ENCODE data around the gene FOCAD.
"Not testable (repeated sequence)": the region's sequence is repeated elsewhere in the genome, so short reads cannot be mapped to it uniquely, and the experiment has no call there.

The FOCAD gene

DNA sequence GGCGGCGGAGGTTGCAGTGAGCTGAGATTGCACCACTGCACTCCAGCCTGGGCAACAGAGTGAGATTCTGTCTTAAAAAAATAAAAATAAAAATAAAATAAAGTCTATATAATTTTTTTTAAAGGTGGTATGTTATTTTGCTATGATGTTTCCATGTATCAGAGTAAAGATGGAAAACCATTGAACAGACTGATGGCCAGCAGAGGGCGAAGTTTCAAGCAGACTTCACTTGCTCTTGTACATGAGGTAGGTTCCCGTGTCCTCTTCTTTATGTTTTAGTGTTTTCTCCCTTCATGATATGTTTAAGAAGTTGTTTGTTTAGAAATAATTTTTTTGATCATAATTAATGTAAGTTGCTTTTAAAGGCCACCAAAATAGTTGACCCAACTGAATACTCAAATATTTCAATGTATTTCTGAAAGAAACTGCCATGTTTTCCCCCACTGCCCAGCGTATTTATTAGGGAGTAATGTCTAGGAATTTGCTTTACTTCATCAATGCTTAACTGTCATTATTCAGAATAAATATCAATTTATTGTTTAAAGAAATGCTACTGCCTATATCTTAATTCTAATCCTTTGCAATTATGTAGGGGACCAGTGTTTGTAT, 201.0 kb downstream of the FOCAD start:
- DNase-seq: peak in 1 of 2 donors; percentile 6

DNA sequence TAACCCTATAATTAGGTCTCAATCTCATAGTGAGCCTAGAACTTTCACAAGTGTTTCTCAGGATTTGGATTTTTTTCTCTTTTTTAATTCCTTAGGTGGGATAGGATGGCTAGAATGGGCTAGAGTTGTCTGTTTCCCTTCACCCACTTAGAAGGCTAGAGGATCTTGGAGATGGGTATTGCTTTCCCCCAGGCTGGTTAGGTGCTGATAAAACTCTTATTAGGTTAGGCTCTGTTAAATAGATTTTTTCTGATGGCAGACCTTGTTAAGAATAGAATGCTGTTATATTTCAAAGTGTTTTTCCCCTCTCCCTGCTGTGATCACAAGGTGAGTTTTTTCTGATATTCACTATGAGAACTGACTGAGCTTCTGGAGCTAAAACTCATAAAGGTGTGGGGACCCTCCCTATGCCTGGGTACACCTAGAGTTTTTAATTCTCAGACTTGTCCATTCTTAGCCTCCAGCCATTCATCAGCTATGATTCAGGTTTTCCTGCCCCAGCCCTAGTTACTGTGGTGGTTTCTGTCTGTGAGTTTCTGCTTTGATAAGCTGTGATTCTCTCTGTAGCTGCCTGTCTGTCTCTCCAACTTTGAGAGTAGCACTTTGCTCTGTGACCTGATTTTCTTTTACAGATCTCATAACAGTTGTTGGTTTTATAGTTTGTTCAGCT, 215.0 kb downstream of the FOCAD start:
- no peak for DNase-seq

DNA sequence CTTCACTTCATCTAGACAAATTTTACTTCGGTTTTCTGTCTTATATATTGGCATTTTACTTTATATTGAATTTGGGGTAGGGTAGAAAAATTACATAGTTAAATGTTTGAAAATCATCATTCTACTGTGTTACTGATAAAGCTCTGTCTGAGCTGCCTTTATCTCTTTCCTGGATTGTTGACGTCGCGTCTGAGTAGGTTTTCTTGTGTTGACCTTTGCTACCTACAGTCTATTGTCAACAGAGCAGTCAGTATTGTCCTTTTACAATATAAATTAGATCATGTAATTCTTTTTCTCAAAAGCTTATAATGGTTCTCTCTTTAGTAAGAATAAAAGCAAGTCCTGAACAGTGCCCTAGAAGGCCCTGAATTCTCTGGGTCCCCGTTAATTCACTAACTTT, 219.2 kb downstream of the FOCAD start:
- DNase-seq: no peak

DNA sequence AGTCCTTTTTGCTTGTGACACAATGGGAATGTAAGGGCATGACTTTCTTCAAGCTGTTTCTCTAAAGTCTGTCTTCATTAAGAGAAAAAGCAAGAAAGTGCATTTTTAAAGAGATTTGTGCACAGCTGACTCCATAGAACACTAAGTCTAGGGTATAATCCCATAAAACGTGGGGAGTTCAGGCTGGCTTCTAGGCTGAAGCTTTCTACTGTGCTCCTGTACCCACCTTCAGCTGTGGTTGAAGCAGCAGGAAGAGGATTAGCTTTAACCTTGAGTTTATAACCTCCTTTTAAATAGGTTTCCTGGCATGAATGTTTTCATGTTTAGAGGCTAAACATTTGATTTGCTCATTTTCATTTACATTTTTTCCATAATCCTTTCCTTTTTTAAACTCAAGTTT, 220.9 kb downstream of the FOCAD start:
- no peak for DNase-seq

DNA sequence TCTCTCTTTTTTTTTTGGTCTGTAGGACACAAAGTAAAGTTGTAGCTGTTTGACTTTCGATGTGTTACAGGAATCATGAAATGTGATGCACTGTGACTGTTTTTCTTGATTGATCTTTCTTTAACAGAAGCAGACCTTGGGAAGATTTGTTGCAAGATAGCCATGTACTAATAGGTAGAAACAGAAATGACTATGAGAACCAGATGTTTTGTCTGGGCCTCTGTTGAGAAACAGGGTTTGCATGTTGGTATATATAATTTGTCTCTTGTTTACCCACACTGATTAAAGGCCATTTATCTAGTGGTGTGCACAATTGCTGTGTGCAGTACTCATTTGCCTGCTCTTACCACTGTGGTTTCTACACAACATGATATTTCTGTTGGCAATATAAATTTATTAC, 222.3 kb downstream of the FOCAD start:
- no peak for DNase-seq

DNA sequence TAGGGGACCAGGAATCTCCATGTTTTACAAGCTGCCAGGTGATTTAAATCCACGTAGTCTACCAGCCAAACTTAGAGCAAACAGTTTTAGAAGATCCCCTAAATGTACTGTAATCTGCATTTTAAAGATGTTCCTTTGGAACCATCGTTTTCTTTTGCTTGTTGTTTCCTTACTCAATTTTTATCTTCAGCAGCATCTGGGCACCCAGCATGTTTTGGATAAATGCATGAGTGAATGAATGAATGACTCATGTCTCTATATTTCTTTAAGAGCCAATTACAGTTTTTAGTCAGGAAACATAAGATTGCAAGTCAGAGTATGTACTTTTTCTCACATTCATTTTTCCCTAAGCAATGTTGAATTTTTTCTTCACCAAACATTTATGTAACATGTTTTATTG, 224.4 kb downstream of the FOCAD start:
- no peak for DNase-seq

DNA sequence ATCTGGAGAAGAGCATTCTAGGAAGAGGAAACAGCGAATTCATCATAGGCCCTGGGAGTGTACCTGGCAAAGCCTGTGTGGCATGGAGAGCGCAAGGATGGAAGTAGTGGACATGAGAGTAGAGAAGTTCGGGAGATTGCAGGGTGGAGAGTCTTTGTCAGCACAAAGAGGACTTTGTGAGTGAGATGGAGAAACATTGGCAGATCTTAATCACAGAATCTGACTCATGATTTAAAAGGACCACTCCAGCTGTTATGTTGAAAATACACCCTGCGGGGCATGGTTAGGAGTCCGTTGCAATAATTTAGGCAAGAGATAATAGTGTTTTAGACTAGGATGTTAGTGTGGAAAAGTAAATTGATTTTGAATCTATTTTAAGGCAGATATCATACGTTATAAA, 230.5 kb downstream of the FOCAD start:
- DNase-seq: no peak

DNA sequence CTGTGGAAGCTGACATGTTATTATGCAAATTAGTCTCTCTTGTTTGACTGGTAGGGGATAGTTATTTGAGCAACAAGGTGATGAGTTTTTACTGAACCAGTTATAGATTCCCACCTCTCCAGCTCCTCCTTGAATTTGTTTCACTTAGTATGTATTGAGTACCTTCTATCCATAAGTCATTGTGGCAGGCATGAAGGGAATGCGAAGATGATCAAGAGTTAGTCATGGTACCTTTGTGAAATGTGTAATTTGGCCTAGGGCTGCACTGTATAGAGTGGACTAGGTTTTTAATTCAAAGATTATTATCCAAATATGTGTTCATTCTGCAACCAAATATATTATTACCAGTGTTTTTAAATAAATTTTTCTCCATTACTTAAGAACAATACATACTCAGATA, 237.3 kb downstream of the FOCAD start:
- no peak for DNase-seq

DNA sequence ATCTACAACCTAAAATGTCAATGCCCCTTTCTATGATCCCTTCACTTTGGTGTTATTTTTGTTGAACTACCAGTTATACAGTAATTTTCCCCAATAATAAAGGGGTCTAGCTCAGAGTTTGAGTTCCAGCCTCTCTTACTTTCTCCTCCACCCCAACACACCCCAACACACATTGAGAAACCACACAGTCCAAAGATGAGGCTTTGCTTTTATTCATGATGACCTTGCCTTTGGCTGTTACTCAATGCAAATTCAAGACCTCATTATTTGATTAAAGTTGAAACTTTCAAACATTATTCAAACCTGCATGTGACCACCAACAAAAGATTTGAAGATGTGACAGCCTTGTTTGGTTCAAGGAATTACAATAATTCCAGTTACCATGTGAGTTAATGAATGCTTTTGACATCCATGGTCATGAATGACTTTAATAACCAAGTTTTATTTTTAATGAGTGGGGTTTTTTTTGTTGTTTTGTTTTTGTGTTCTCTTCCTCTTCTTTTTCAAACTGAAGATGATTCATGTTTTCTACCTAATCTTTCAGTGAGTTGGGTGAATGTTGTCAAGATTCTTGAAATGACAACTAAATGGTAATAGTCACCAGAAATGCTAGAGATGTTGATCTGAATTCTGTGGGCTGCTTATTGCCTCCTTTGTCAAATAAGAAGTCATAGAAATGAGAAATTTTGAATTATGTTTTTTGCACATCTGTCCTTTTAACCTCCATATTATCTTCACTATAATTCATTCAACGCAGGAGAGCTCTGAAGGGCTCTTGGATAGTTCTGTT, 241.4 kb downstream of the FOCAD start:
- no peak for DNase-seq

DNA sequence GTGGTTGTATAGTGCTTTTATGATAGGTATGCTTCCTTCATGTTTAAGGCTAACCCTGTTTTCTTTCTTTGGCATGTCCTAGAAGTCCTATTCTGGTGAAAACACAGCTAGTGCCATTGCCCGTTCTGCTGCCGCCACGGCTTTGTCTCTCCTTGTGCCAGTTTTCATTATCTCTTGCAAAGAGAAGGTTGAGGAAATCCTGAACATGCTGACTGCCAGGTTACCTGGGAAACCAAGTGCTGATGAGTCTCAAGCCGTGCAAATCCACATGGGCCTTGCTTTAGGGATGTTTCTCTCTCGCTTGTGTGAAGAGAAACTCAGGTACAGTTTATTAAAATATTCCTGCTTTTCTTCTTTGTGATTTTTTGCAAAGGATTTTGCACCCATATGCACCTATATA, 245.2 kb downstream of the FOCAD start:
- peak in 1 of 2 donors; percentile 21 for DNase-seq

DNA sequence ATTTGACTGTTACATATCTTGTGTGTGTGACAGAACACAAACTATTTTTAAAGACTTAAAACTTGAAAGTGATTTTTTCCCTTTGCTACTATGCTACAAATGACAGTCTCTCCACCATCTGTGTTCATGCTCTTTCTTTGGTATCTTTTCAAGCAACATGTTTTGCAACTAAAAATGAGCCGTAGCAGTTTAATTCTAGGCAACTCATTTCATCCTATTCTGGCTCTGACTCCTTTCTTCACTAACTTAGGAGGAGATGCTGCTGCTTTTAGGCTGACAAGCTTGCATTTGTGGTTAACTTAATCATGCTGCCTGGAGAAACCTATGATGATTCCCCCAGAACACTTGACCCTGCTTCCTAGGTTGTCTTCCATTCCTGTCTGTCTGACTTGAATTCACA, 246.8 kb downstream of the FOCAD start:
- DNase-seq: peak in 1 of 2 donors; percentile 57

DNA sequence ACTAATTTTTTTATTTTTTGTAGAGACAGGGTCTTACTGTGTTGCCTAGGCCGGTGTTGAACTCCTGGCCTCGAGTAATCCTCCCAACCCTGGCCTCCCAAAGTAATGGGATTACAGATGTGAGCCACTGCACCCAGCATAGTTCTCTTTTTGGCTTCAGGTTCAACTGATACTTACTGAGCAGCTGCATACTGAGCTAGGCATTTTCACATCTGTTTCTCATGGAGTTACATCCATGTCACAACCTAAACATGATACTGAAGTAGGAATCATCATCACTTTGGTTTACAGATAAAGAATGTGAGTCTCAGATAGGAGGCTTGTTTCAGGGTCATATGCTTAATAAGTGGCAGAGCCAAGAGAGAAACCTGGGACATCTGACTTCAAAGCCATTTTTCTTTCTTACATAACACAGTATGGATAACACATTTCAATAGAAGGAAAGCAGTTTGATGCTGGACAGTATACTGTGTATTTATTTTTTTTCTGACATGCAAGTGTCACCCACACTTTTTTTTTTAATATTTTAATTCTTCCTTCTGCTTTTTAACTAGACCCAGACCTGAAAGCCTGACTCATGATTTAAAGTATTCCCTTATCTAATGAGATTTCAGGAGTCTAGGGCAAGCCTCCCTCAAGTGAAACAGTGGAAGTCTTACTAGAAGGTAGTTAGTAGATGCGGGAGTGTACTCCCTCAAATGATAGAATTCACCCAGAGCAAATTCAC, 256.6 kb downstream of the FOCAD start:
- DNase-seq: no peak

DNA sequence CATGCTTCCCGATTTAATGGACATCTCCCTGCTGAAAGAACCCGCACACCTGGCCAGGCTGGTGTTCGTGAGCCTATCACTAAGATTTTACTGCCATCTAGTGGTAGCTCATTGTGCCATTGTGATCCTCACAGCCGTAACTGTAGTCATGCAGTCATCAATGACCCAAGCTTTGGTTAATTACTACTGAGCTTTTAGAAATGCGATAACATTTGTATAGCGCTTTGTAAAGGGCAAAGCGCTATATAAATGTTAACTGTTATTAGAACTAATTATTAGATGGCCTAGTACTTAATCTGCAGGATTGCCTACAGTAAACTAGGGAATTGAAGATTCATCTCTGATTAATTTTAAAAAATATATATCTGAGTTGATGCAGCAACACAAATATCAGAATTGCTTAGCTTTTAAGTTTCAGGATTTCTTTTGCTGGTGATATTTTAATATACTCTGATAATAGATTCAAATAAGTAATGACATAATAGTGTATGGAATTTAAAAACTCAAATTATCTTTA, 257.2 kb downstream of the FOCAD start:
- peak; percentile 13 to 66 for DNase-seq

DNA sequence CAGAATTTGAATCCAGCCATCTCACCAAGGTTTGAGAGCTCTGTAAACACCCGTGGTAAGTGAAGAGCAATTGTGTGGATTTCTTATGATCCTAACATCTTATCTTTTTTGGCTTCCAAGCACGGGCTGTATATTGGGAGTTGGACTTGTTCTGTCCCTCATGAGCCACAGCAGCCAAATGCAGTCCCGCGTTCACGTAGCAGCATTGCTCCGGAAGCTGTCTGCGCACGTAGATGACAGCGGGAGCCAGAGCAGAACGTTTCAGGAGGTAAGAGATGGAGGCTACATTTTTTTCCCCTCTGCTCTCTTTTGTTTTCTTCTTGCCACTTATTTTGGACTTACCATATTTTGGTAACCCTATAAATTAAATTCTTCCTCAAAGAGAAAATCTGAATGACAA, 260.4 kb downstream of the FOCAD start:
- DNase-seq: no peak

DNA sequence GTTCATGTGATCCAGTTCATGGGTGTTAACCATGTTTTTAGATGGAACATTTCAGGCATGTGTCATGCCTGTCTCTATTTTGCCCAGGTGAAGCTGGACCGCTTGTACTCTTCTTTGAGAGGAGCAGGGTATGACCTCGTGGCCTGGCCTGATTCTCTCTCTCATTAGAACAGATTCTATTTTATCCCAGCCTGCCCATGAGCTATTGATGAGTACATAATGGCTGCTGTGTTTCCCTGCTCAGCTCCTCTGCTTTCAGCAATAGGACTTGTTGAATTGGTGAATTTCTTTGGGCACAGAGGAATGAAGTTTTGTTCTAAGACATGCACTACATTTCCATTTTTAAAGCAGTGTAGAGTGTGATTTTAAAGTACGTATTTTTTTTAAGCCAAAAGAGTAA, 261.2 kb downstream of the FOCAD start:
- peak in 1 of 2 donors; percentile 8 for DNase-seq

DNA sequence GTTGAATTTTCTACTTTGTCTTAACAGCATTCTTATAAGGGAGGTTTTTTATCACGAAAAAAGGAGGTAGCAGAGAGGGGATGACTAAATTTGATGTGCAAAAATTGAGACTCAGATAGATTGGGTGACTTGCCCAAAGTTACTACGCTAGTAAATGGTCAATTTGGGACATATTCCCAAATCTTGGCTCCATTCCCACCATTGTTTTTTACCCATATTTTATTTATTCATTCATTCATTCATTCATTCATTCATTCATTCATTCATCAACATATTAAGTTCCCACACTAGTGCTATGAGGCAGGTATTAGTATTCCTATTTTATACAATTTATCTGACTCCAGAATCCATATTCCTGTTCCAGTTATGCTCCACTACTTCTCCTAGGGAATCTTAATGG, 261.8 kb downstream of the FOCAD start:
- DNase-seq: no peak

DNA sequence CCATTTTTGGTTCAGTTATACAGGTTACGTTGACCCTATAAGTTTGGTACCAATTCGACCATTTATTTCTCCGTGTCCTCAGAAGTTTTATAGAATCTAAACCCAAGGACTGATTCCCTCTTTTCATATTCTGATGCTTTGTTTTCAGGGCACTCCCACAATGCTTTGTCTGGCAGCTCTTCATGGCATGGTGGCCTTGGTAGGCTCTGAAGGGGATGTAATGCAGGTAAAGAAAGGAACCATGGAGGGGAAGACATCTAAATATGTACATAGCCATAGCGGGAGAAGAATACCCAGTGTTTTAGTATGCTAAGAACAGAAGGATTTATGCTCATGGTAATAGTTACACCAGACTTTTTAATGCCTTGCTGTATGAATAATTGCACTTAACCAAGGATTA, 264.6 kb downstream of the FOCAD start:
- no peak for DNase-seq

DNA sequence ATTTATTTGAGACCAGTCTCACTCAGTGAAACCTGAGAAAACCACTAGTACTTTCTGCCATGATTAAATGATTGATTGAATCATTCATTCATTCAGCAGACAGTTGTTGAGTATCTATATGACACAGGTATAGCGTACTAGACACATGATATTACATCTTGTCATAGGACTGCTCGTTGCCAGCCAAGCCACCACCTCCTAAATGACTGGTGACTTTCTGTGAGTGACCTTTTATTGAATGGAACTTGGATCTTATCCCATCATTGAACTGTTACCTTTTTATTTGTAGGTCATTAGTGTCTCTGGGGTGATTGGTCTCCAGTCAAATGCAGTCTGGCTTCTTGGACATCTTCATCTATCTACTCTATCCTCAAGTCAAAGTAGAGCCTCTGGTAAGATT, 266.6 kb downstream of the FOCAD start:
- no peak for DNase-seq

DNA sequence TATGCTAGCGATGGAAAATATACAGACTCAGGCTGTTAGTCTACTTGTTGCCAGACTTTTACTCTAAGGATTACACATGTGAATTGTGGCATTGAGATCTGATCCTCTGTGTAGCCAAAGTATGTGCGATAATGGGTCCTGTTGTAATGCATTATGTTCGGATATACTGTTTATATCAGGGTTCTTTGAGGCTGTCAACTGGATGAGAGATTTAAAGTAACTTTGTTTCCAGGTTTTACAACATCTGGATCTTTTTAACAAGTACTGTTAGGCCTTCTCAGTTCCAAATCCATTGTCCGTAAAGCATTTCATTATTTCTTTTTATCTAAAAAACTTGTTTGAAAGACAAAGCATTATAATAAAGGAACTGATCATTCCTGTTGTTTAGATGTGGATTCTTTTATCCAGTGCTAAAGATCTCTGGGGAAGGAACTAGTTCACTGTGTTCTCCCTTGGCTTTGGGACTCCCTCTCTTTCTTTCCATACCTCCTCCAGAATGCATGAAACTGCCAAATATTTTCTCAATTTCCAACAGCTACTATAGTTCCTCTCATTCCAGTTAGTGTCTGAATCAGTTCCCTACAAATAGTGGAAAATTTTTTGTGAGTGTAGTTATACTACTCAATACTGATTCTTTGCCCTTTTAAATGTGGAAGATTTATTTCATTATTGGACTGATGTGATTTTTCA, 278.6 kb downstream of the FOCAD start:
- DNase-seq: no peak

DNA sequence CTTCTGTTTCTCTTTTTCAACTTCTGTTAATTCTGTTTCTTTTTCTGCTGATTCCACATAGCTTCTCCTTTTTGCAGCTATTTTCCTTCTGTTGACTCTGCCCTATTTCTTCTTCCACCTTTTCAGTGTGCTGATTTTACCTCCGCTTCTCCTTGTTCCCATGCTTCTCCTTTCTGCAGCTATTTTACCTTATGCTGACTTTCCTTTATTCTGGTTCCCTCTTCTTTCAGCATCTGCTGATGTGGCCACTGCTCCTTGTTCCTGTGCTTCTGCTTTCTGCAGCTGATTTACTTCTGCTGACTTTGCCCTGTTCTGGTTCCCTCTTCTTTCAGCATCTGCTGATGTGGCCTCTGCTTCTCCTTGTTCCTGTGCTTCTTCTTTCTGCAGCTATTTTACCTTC, 288.6 kb downstream of the FOCAD start:
- no peak for DNase-seq

DNA sequence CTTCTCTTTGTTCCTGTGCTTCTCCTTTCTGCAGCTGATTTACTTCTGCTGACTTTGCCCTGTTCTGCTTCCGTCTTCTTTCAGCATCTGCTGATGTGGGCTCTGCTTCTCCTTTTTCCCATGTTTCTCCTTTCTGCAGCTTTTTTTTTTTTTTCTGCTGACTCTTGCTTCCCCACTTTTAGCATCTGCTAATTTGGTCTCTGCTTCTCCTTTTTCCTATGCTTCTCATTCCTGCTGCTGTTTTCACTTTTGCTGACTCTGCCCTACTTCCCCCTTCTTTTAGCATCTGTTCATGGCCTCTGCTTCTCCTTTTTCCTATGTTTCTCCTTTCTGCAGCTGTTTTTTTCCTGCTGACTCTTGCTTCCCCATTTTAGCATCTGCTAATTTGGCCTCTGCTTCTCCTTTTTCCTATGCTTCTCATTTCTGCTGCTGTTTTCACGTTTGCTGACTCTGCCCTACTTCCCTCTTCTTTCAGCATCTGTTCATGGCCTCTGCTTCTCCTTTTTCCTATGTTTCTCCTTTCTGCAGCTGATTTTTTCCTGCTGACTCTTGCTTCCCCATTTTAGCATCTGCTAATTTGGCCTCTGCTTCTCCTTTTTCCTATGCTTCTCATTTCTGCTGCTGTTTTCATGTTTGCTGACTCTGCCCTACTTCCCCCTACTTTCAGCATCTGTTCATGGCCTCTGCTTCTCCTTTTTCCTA, 289.3 kb downstream of the FOCAD start:
- DNase-seq: not testable (repeated sequence)

Data from hippocampal formation (tissue), 2 donors.